Body of pancreas (tissue), 4 donors: ENCODE measurements around the gene XPO1.

Source experiments
- POLR2A ChIP-seq, 3 donors: fragments of 450-650 bp; IDR thresholded peaks; one replicate each; pipeline ENCODE4 v1.6.1; 2016; ENCODE audit warnings: antibody characterized with exemption in 3 of 3, mild to moderate bottlenecking in 2 of 3
- TF ChIP-seq, protein P1 (sequence below), 7 experiments: fragments of 450-650 bp in 4 of 7; fragments of 200-600 bp in 3 of 7; sonication (generic) in 3 of 7; IDR thresholded peaks; one replicate each; pipeline ENCODE4 v1.5.1; 2016 to 2019; ENCODE audit warnings: antibody characterized with exemption in 7 of 7

DNA sequence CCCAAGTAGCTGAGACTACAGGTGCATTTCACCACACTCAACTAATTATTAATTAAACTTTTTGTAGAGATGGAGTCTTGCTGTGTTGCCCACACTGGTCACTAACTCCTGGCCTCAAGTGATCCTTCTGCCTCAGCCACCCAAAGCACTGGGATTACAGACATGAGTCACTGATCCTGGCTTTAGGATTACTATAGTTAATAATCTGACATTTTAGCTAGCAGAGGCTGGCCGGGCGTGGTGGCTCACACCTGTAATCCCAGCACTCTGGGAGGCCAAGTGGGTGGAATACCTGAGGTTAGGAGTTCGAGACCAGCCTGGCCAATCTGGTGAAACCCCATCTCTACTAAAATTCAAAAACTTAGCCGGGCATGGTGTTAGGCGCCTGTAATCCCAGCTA, 106.8 kb downstream of the XPO1 start:
- TF ChIP-seq POLR2A (IDR thresholded peaks at IDR 0.05) = no peak
- TF ChIP-seq, protein P1, sequence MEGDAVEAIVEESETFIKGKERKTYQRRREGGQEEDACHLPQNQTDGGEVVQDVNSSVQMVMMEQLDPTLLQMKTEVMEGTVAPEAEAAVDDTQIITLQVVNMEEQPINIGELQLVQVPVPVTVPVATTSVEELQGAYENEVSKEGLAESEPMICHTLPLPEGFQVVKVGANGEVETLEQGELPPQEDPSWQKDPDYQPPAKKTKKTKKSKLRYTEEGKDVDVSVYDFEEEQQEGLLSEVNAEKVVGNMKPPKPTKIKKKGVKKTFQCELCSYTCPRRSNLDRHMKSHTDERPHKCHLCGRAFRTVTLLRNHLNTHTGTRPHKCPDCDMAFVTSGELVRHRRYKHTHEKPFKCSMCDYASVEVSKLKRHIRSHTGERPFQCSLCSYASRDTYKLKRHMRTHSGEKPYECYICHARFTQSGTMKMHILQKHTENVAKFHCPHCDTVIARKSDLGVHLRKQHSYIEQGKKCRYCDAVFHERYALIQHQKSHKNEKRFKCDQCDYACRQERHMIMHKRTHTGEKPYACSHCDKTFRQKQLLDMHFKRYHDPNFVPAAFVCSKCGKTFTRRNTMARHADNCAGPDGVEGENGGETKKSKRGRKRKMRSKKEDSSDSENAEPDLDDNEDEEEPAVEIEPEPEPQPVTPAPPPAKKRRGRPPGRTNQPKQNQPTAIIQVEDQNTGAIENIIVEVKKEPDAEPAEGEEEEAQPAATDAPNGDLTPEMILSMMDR (IDR thresholded peaks at IDR 0.05) = no peak
